Non-pigmented ciliary epithelial cell (primary cell): ENCODE results near the gene MTUS2.

Source experiments
- DNase-seq: peaks from one replicate; pipeline ENCODE4 v3.0.0-alpha.2; 2010; ENCODE audit warnings: low read depth

The MTUS2 gene

DNA sequence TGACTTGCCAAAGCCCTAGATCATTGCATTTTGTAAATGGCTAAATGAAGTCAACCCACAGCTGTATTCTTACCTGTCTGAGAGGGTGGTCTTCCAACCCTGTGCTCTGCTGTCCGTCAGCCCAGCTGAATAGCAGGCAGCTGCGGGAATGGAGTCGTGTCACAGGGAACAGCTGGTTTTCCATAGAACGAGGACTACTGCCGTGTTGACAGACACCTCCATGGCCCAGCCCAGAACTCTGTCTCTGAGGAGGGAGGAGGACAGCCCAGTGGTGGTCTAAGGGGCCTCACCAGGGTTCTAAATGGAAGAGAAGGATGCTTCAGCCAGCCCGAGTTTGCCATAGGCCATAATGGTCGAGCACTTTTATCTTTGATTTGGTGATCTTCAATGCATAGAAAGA is 664.7 kb downstream of the MTUS2 start:
- DNase-seq = no peak

DNA sequence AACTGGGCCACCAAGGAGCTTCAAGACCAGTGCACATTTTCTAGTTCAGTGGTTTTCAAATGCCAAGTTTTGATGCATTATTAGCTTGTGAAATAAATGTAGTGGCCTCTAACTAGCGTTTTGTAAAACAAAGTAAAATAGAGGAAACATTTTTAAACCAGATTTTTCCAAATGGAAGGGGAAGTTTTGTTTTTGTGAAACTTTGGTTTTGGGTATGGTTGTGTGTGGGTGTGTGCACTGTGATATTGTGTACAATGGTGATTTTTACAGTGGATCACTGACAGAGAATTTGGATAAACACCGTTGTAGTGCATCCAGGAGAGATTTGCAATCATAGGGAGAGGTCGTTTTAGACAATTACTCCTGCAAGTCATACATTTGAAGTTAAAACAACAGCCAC is 666.4 kb downstream of the MTUS2 start:
- no peak for DNase-seq

- DNase-seq = no peak
These were observed 667.6 kb downstream of the MTUS2 start for GRCh38 chr13:29487466-29488454.

GRCh38 chr13:29489650-29490560 is 669.8 kb downstream of the MTUS2 start:
- no peak for DNase-seq

DNA sequence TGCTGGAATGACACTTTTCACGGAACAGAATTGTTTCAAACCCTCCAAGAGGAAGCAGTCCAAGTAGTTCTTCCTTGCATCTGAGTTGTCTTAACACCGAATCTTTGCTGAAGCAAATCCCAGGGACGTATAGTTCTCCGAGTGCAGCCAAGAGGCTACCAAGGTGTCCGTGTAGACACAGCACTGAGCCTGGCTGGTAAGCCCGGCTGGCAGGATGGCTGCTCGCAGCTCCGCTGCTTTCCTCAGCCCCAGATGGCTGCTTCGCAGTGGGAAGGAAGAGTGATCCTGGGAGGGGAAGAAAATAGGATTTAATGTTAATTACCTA is 670.4 kb downstream of the MTUS2 start:
- DNase-seq = no peak

- no peak for DNase-seq
These were observed 671.1 kb downstream of the MTUS2 start for GRCh38 chr13:29491248-29491647.

DNA sequence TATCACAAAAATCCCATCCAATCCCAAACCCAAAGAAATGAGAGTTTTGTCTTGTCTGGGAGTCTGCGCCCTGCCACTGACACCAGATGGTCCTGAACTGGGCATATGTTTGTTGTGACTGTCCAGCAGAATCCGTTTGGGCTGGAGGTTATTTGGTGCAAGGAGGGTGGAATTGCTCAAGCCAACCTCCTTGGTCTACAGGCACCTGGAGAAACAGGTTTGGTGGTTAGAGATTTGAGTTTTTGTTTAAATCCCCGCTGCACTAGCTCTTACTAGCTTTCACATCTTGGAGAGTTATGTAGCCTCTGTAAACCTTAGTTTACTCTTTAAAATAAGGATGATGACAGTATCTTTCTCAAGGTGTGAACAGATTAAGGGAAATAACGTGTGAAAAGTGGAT is 673.7 kb downstream of the MTUS2 start:
- no peak for DNase-seq

GRCh38 chr13:29494520-29494919 is 674.4 kb downstream of the MTUS2 start:
- no peak for DNase-seq

DNA sequence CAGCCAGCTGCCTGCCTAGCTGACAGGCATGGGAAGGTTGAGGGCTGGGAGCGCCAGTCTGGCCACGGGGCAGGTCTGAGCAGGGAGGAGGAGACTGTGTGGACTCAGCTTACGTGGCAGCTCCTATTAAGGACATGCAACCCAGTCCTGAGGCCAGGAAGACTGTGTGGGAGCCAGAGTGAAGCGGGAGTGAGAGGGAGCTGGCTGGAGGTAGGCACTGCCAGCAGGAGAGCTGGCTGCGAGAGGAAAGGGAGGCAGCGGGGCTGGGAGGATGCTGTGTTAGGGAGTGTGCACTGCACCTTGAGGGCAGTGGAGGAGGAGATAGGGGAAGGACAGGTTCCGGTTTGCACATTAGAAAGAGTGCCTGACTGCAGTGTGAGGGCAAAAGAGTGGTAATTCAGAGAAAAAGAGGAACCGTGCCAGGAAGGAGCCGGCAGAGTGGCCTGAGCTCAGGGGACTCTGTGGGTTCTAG is 676.1 kb downstream of the MTUS2 start:
- DNase-seq = no peak

GRCh38 chr13:29497137-29497654 is 677.1 kb downstream of the MTUS2 start:
- DNase-seq = no peak

DNA sequence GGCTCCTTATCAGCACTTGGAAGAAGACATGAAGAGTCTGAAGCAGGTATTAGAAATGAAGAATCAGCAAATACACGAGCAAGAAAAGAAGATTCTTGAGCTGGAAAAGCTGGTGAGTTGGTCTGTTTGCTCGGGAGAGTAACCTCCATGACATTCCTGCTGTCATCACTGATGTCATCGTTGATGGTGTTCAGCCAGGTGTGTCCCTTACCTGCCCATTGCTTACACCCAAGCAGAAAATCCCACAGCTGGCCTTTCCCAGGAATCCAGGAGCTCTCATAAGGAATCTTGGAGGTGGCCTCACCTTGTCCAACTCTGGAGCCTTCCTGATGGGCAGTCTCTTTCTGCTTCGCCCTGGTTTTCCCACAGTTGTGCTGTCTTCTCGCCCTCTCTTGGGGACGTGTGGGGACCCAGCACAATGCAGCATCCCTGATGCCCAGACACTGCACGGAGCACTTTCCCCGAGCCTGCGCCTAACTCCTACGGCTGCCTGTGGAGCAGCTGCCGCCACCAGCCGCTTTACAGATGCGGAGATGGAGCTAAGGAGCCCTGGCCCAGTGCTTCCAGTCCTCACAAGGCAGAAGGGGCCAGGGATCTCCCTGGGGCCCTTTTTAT is 678.4 kb downstream of the MTUS2 start:
- no peak for DNase-seq

DNA sequence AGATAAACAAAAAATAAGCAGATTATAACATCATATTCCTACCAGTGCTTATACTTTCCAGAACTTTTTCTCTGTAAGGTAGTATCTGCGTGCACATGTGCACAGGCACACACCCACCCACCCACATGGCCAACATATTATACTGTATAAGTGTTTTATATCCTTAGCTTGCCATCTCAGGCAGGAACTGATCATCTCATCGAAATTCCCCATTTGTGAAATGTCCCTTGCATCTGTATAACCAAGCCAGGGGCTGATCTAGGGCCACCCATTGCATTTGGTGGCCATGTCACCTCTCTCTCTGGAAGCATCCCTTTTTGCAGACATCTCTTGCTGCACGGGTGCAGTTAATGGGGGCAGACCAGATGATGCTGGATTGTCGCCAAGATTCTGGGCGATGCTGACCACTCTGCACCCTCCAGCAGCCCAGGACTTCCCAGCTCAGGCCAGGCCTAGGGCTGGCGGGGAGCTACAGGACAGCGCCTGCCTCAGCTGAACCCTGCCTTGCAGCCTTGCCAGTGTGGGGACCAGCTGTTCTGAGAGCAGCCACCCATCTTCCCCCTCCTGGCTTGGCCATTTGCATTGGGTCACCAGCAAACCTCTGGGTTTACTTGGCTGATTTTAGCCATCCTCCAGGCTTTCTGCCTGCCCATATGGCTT is 679.5 kb downstream of the MTUS2 start:
- DNase-seq = no peak

DNA sequence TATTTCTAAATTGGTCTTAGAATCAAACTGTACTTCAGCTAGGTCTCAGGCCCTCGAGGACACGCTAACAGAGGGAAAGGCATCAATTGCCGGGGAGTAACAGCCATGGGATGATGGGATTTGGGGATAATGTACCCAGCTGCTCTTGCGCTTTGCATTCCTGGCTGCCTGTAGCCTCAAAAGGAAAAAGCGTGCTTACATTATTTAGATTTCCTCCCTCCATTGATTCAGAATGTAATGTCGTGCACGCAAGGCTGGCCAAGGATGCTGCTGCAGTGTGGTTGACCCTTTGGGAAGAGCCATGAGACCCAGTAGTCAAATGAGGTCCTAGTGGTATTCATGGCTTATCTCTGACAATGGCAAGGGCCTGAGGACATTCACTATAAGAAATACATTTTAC is 680.2 kb downstream of the MTUS2 start:
- no peak for DNase-seq

GRCh38 chr13:29501674-29502073 is 681.5 kb downstream of the MTUS2 start:
- DNase-seq = no peak

- DNase-seq = no peak
These were observed 682.4 kb downstream of the MTUS2 start for GRCh38 chr13:29502391-29503008.

GRCh38 chr13:29503041-29503837 is 683.1 kb downstream of the MTUS2 start:
- DNase-seq = no peak

DNA sequence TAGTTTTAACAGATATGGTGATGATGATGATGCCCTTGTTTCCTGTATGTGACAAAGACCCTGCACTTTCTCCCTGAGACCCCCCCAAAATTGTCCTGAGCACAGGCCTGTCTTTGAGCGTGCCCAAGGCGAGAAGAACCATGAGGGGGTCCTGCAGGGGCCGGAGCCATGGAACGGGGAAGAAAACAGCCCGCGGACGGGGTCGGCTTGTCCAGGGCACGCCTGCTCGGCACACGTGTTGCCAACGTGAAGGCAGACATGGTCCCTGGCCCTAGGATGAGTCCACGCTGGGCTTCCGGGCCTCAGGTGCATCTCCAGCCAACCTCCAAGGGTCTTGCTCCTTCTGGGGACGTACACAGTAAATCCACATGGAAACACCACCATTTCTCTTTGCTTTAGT is 684.6 kb downstream of the MTUS2 start:
- DNase-seq = no peak

DNA sequence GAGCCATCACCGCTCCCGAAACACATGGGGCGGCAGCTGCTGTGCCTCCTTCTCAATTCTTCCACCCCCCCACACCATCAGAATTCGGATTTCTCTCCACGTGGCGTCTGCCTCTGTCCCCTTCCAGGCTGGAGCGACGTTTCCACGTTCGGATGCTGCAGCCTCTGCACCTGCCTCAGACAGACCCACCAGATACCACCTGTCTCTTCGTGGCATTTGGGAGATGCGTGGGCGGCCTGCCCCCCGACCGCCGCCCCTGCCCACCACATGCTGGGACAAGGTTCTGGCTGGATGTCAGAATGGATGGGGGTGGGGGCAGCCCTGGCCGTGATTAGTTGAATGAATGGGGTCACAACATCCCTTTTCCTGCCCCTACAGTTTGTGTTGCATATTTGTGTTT is 685.4 kb downstream of the MTUS2 start:
- no peak for DNase-seq

- DNase-seq = no peak
These were observed 685.8 kb downstream of the MTUS2 start for GRCh38 chr13:29505950-29506349.

DNA sequence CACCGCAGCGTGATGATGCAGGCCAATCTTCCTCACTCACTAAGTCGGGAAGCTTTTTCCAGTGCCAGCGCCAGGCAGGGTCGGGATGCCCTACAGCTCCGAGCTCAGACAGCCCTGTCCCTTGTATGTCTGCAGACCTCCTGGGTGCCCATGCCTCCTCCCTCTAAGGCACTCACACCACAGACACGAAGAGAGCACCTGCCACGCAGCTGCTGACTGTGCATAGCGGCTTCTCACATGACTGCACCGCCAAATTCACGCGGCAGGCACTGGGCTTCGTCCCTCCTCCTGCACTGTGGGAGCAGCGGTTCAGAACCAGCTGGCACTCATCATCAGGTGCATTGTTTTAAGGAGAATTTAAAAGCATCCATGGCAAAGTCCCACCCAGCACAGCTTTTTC is 687.2 kb downstream of the MTUS2 start:
- DNase-seq = no peak
